Fibroblast of villous mesenchyme (primary cell): ENCODE measurements around the gene SLC25A30. TPM values are rescaled to one million over a fixed set of nuclear protein-coding genes. Genes with fewer than 3 reads are reported as not detected.

Experiments
- DNase-seq: peaks from one replicate; pipeline ENCODE4 v3.0.0-alpha.2; 2010; ENCODE audit warnings: low read depth
- H3K4me3 ChIP-seq: 2 replicates; pipeline ENCODE4 v1.5.1; 2011; ENCODE audit warnings: low read depth, mild to moderate bottlenecking, low read length
- CTCF ChIP-seq: IDR thresholded peaks from 2 replicates; pipeline ENCODE4 v1.5.1; 2012; ENCODE audit warnings: low read depth, mild to moderate bottlenecking, low read length; ENCODE audit not compliant: insufficient read depth
- total RNA-seq: library from RNA; depleted of rRNA; stranded (reverse); fragments of >200 nt; gene quantifications from 2 replicates; pipeline ENCODE4 v1.2.3, GENCODE V29; 2012

The SLC25A30 gene
- total RNA-seq, 1 donor: 24.2 TPM

- H3K4me3 ChIP-seq: no peak overlapping the region
- TF ChIP-seq CTCF: no peak
- DNase-seq: no peak
Observed at GRCh38 chr13:45365558-45365885, 52.7 kb downstream of the SLC25A30 start.

- DNase-seq: no peak
- TF ChIP-seq CTCF: no peak
- no peak overlapping the region for H3K4me3 ChIP-seq
Observed at GRCh38 chr13:45364876-45365557, 53.2 kb downstream of the SLC25A30 start.

- H3K4me3 ChIP-seq: no peak overlapping the region
- no peak for DNase-seq
- no peak for TF ChIP-seq CTCF
Observed at GRCh38 chr13:45362939-45363338, 55.2 kb downstream of the SLC25A30 start.

GRCh38 chr13:45361596-45362206 is 56.5 kb downstream of the SLC25A30 start:
- no peak overlapping the region for H3K4me3 ChIP-seq
- no peak for DNase-seq
- no peak for TF ChIP-seq CTCF

GRCh38 chr13:45356966-45357672 is 61.1 kb downstream of the SLC25A30 start:
- no peak for DNase-seq
- H3K4me3 ChIP-seq: no peak overlapping the region
- no peak for TF ChIP-seq CTCF

- TF ChIP-seq CTCF: no peak
- no peak for DNase-seq
Observed at GRCh38 chr13:45353895-45354294, 64.3 kb downstream of the SLC25A30 start.

More at GRCh38 chr13:45353895-45354294, 64.3 kb downstream of the SLC25A30 start:
- H3K4me3 ChIP-seq: no peak overlapping the region
